Esophagus squamous epithelium (tissue), 4 donors: ENCODE results near the gene PLP2.

Source experiments
- POLR2A ChIP-seq, 4 donors: fragments of 450-650 bp; IDR thresholded peaks; one replicate each; pipeline ENCODE4 v1.6.1; 2017; ENCODE audit warnings: antibody characterized with exemption in 4 of 4, mild to moderate bottlenecking in 4 of 4, moderate library complexity in 3 of 4
- TF ChIP-seq, protein P1 (sequence below), 6 experiments: fragments of 450-650 bp in 4 of 6; fragments of 200-600 bp in 2 of 6; sonication (generic) in 2 of 6; IDR thresholded peaks; one replicate each; pipeline ENCODE4 v1.5.1; 2016 to 2019; ENCODE audit warnings: antibody characterized with exemption in 6 of 6, mild to moderate bottlenecking in 4 of 6, moderate library complexity in 4 of 6

DNA sequence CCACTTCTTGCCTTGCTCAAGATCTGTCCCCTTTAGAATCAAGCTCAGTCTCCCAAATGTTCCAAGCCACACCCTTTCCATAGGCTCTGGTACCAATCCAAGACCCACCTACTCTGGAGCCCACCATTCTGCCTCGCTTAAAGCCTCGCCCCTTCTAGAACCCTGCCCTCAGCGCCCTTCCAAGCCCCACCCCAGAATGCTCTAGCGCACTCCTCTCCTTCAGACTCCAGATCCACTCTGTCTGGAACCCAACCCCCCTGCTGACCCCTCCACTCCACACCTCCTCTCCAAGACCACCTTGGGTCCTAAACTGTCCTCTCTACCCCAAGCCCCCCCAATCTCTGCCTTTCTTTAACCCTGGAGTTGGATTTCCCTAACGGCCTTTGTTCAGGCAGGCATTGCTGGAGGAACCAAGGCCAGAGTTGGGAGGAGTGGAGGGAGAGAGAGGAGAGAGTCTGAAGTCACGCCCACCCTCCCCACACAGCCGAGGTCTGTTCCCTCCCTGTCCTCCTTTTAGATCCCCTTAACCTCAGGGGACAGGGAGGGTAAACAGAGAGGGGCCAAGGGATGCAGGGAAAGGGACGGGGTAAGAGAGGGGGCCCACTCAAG is 16.9 kb downstream of the PLP2 start:
- TF ChIP-seq POLR2A (IDR thresholded peaks at IDR 0.05), result no peak
- TF ChIP-seq, protein P1, sequence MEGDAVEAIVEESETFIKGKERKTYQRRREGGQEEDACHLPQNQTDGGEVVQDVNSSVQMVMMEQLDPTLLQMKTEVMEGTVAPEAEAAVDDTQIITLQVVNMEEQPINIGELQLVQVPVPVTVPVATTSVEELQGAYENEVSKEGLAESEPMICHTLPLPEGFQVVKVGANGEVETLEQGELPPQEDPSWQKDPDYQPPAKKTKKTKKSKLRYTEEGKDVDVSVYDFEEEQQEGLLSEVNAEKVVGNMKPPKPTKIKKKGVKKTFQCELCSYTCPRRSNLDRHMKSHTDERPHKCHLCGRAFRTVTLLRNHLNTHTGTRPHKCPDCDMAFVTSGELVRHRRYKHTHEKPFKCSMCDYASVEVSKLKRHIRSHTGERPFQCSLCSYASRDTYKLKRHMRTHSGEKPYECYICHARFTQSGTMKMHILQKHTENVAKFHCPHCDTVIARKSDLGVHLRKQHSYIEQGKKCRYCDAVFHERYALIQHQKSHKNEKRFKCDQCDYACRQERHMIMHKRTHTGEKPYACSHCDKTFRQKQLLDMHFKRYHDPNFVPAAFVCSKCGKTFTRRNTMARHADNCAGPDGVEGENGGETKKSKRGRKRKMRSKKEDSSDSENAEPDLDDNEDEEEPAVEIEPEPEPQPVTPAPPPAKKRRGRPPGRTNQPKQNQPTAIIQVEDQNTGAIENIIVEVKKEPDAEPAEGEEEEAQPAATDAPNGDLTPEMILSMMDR (IDR thresholded peaks at IDR 0.05), result no peak
